Measurements from ENCODE around the gene PHF12.

GRCh38 chr17:28860363-28860808, 90.9 kb downstream of the PHF12 start:
- TF ChIP-seq, protein P1, sequence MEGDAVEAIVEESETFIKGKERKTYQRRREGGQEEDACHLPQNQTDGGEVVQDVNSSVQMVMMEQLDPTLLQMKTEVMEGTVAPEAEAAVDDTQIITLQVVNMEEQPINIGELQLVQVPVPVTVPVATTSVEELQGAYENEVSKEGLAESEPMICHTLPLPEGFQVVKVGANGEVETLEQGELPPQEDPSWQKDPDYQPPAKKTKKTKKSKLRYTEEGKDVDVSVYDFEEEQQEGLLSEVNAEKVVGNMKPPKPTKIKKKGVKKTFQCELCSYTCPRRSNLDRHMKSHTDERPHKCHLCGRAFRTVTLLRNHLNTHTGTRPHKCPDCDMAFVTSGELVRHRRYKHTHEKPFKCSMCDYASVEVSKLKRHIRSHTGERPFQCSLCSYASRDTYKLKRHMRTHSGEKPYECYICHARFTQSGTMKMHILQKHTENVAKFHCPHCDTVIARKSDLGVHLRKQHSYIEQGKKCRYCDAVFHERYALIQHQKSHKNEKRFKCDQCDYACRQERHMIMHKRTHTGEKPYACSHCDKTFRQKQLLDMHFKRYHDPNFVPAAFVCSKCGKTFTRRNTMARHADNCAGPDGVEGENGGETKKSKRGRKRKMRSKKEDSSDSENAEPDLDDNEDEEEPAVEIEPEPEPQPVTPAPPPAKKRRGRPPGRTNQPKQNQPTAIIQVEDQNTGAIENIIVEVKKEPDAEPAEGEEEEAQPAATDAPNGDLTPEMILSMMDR (conservative IDR thresholded peaks at IDR 0.05 in 1 of 2, IDR thresholded peaks at IDR 0.05 in 1 of 2; ENCODE audit: low read depth in 1 of 2, low read length in 2 of 2) = no peak
- no peak for TF ChIP-seq EZH2 (IDR thresholded peaks at IDR 0.05; ENCODE audit: low read length, missing control alignments)
